KMS-11 (cell line): Measurements from ENCODE around the gene ATP8B1.

Experiments used
- H2AFZ ChIP-seq: fragments of 200-600 bp; sonication (generic); 2 replicates; pipeline ENCODE4 v1.6.1; 2016; ENCODE audit warnings: antibody characterized with exemption, mixed run types, low read depth
- H3K27ac ChIP-seq: fragments of 200-600 bp; sonication (generic); 2 replicates; pipeline ENCODE4 v1.6.1; 2016; ENCODE audit warnings: mild to moderate bottlenecking, mixed run types
- H3K27me3 ChIP-seq: fragments of 200-600 bp; sonication (generic); 2 replicates; pipeline ENCODE4 v1.6.1; 2017; ENCODE audit warnings: mild to moderate bottlenecking, low read depth, mixed run types, moderate library complexity; ENCODE audit not compliant: insufficient read depth
- H3K36me3 ChIP-seq: fragments of 200-600 bp; sonication (generic); 2 replicates; pipeline ENCODE4 v1.6.1; 2017; ENCODE audit warnings: mild to moderate bottlenecking, mixed run types; ENCODE audit not compliant: insufficient read depth
- H3K4me1 ChIP-seq: fragments of 200-600 bp; sonication (generic); 2 replicates; pipeline ENCODE4 v1.6.1; 2016; ENCODE audit warnings: mild to moderate bottlenecking, low read depth, mixed run types; ENCODE audit not compliant: poor library complexity, severe bottlenecking
- H3K4me2 ChIP-seq: fragments of 200-600 bp; sonication (generic); 2 replicates; pipeline ENCODE4 v1.7.0; 2016; ENCODE audit warnings: mild to moderate bottlenecking, mixed run types
- H3K4me3 ChIP-seq: fragments of 200-600 bp; sonication (generic); IDR thresholded peaks from 2 replicates; pipeline ENCODE4 v1.6.1; 2017; ENCODE audit warnings: low read depth, low read length, mixed read lengths; ENCODE audit not compliant: insufficient read depth
- H3K79me2 ChIP-seq: fragments of 200-600 bp; sonication (generic); 2 replicates; pipeline ENCODE4 v1.6.1; 2016; ENCODE audit warnings: low read depth, mixed run types; ENCODE audit not compliant: insufficient read depth
- H3K9ac ChIP-seq: fragments of 200-600 bp; sonication (generic); 2 replicates; pipeline ENCODE4 v1.6.1; 2016; ENCODE audit warnings: mild to moderate bottlenecking, mixed run types
- H4K20me1 ChIP-seq: fragments of 200-600 bp; sonication (generic); 2 replicates; pipeline ENCODE4 v1.6.1; 2016; ENCODE audit warnings: mild to moderate bottlenecking, mixed run types; ENCODE audit not compliant: insufficient read depth
- CTCF ChIP-seq: fragments of 200-600 bp; sonication (generic); conservative IDR thresholded peaks from 2 replicates; pipeline ENCODE4 v1.6.1; 2017; ENCODE audit warnings: low read depth, mild to moderate bottlenecking, antibody characterized with exemption, low read length, moderate library complexity, mixed read lengths

Gene ATP8B1

GRCh38 chr18:57747809-57748680 lies 55.1 kb downstream of the ATP8B1 start:
- Histone ChIP-seq H3K27me3 (no peaks in the 10 kb centered on the region), H3K27ac (no peak overlapping the region), H3K4me1 (peaks cover 3% of the 10 kb centered on the region), H3K4me3 (no peak overlapping the region), H3K36me3 (no peaks in the 10 kb centered on the region), H3K4me2 (no peak overlapping the region), H4K20me1 (no peaks in the 10 kb centered on the region), H3K79me2 (no peaks in the 10 kb centered on the region), H3K9ac (no peak overlapping the region), H2AFZ (no peak overlapping the region)
- no peak for TF ChIP-seq CTCF

- Histone ChIP-seq H3K4me3 (no peak overlapping the region), H3K4me2 (no peak overlapping the region), H3K27me3 (no peaks in the 10 kb centered on the region), H4K20me1 (no peaks in the 10 kb centered on the region), H3K36me3 (no peaks in the 10 kb centered on the region), H2AFZ (no peak overlapping the region), H3K27ac (no peak overlapping the region), H3K9ac (no peak overlapping the region), H3K79me2 (no peaks in the 10 kb centered on the region), H3K4me1 (peaks cover 3% of the 10 kb centered on the region)
- no peak for TF ChIP-seq CTCF
Measured at GRCh38 chr18:57744211-57744694, 58.9 kb downstream of the ATP8B1 start.

- Histone ChIP-seq H3K27me3 (no peaks in the 10 kb centered on the region), H3K9ac (no peak overlapping the region), H2AFZ (no peak overlapping the region), H3K27ac (no peak overlapping the region), H3K79me2 (no peaks in the 10 kb centered on the region), H3K4me2 (no peak overlapping the region), H3K36me3 (no peaks in the 10 kb centered on the region), H3K4me1 (no peaks in the 10 kb centered on the region), H4K20me1 (no peaks in the 10 kb centered on the region), H3K4me3 (no peak overlapping the region)
- TF ChIP-seq CTCF, result no peak
Measured at GRCh38 chr18:57743008-57743407, 60.1 kb downstream of the ATP8B1 start.

GRCh38 chr18:57741273-57741672 lies 61.8 kb downstream of the ATP8B1 start:
- Histone ChIP-seq H3K79me2 (no peaks in the 10 kb centered on the region), H4K20me1 (no peaks in the 10 kb centered on the region), H3K27ac (no peak overlapping the region), H3K9ac (no peak overlapping the region), H3K4me1 (no peaks in the 10 kb centered on the region), H3K4me2 (no peak overlapping the region), H3K4me3 (no peak overlapping the region), H3K36me3 (no peaks in the 10 kb centered on the region), H2AFZ (no peak overlapping the region), H3K27me3 (no peaks in the 10 kb centered on the region)
- no peak for TF ChIP-seq CTCF
